OCI-LY7 (cell line): ENCODE data around the gene FIG4.

Experiments used
- EZH2phosphoT487 ChIP-seq: fragments of 200-600 bp; sonication (generic); IDR thresholded peaks from 2 replicates; pipeline ENCODE4 v1.6.1; 2018; ENCODE audit warnings: low read depth, borderline replicate concordance, mild to moderate bottlenecking, mixed run types, antibody characterized with exemption, low read length, moderate library complexity, mixed read lengths
- TF ChIP-seq, protein P1 (sequence below): fragments of 200-600 bp; sonication (generic); conservative IDR thresholded peaks from 2 replicates; pipeline ENCODE4 v1.5.1; 2014; ENCODE audit warnings: mild to moderate bottlenecking, antibody characterized with exemption, low read length, moderate library complexity, mixed read lengths

DNA sequence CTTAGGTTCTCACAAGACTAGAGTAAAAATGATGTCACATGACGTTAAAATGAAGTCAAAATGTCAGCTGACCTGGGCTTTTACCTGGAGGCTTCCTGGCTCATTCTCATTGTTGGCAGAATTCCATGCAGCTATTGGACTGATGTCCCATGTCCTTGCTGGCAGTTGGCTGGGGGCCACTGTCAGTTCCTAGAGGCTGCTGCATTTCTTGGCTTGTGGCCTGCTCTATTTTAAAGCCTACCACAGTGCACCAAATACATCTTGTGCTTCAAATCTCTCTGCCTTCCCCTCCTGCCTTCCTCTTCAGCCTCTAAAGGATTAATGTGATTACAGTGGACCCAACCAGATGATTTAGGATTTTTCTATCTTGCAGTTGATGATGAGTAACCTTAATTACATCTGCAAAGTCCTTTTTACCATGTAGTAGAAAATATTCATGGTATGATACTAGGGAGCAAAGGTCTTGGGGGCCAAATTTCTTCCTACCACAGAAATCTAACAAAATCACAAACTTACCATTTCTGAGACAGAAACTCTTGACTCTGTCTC, 81.9 kb downstream of the FIG4 start:
- TF ChIP-seq EZH2phosphoT487: no peak
- TF ChIP-seq, protein P1, sequence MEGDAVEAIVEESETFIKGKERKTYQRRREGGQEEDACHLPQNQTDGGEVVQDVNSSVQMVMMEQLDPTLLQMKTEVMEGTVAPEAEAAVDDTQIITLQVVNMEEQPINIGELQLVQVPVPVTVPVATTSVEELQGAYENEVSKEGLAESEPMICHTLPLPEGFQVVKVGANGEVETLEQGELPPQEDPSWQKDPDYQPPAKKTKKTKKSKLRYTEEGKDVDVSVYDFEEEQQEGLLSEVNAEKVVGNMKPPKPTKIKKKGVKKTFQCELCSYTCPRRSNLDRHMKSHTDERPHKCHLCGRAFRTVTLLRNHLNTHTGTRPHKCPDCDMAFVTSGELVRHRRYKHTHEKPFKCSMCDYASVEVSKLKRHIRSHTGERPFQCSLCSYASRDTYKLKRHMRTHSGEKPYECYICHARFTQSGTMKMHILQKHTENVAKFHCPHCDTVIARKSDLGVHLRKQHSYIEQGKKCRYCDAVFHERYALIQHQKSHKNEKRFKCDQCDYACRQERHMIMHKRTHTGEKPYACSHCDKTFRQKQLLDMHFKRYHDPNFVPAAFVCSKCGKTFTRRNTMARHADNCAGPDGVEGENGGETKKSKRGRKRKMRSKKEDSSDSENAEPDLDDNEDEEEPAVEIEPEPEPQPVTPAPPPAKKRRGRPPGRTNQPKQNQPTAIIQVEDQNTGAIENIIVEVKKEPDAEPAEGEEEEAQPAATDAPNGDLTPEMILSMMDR: no peak
